ENCODE measurements around the gene APMAP.

Gene APMAP

GRCh38 chr20:25037288-25038102, 44.9 kb upstream of the APMAP start:
- in situ Hi-C loops (cut with HindIII; ENCODE audit: low sequenced_read_pairs): no loop called here
- no peak overlapping the region for H3K4me3 ChIP-seq (ENCODE audit: low read depth, low read length)
- no peak for TF ChIP-seq CTCF (IDR thresholded peaks at IDR 0.05; ENCODE audit: low read depth, low read length, missing control alignments)
- DNase-seq (ENCODE audit: low read depth): no peak

- DNase-seq (ENCODE audit: low read depth): no peak
- TF ChIP-seq CTCF (IDR thresholded peaks at IDR 0.05; ENCODE audit: low read depth, low read length, missing control alignments): no peak
- in situ Hi-C loops (cut with HindIII; ENCODE audit: low sequenced_read_pairs): no loop called here
- H3K4me3 ChIP-seq (ENCODE audit: low read depth, low read length): no peak overlapping the region
Measured at GRCh38 chr20:25036331-25036936, 43.9 kb upstream of the APMAP start.

- no peak overlapping the region for H3K4me3 ChIP-seq (ENCODE audit: low read depth, low read length)
- no peak for TF ChIP-seq CTCF (IDR thresholded peaks at IDR 0.05; ENCODE audit: low read depth, low read length, missing control alignments)
- no peak for DNase-seq (ENCODE audit: low read depth)
- in situ Hi-C loops (cut with HindIII; ENCODE audit: low sequenced_read_pairs): no loop called here
Measured at GRCh38 chr20:25035921-25036320, 43.4 kb upstream of the APMAP start.

- no peak for DNase-seq (ENCODE audit: low read depth)
- in situ Hi-C loops (cut with HindIII; ENCODE audit: low sequenced_read_pairs): no loop called here
- no peak for TF ChIP-seq CTCF (IDR thresholded peaks at IDR 0.05; ENCODE audit: low read depth, low read length, missing control alignments)
- no peak overlapping the region for H3K4me3 ChIP-seq (ENCODE audit: low read depth, low read length)
Measured at GRCh38 chr20:25033924-25034300, 41.4 kb upstream of the APMAP start.

- no peak for DNase-seq (ENCODE audit: low read depth)
- TF ChIP-seq CTCF (IDR thresholded peaks at IDR 0.05; ENCODE audit: low read depth, low read length, missing control alignments): no peak
- in situ Hi-C loops (cut with HindIII; ENCODE audit: low sequenced_read_pairs): no loop called here
- H3K4me3 ChIP-seq (ENCODE audit: low read depth, low read length): no peak overlapping the region
Measured at GRCh38 chr20:25033265-25033923, 40.8 kb upstream of the APMAP start.

GRCh38 chr20:25032478-25033264, 40.1 kb upstream of the APMAP start:
- DNase-seq (ENCODE audit: low read depth): no peak
- in situ Hi-C loops (cut with HindIII; ENCODE audit: low sequenced_read_pairs): no loop called here
- no peak overlapping the region for H3K4me3 ChIP-seq (ENCODE audit: low read depth, low read length)
- TF ChIP-seq CTCF (IDR thresholded peaks at IDR 0.05; ENCODE audit: low read depth, low read length, missing control alignments): no peak
